Measurements from ENCODE around the gene CENPQ.
A peak's percentile ranks its signal among the peaks of the same experiment; 100 is the strongest.
"Not testable (repeated sequence)": the region's sequence is repeated elsewhere in the genome, so short reads cannot be mapped to it uniquely, and the experiment has no call there.

Gene CENPQ

GRCh38 chr6:49462927-49463611, at the start of gene CENPQ, which contains the start of gene MMUT:
CENPQ (plus strand) TSS chr6:49463370; CDS start chr6:49470177, 6,807 bp downstream.
MMUT (minus strand) TSS chr6:49463253; CDS start chr6:49459466, 3,787 bp downstream.
- peak; percentile 95 for DNase-seq

GRCh38 chr6:49415358-49415757, 47.8 kb upstream of the CENPQ start:
- no peak for DNase-seq

- no peak for DNase-seq
Measured at GRCh38 chr6:49416195-49416594, 47.0 kb upstream of the CENPQ start.

- no peak for DNase-seq
Measured at GRCh38 chr6:49423817-49424216, 39.4 kb upstream of the CENPQ start.

GRCh38 chr6:49430187-49430586, 33.0 kb upstream of the CENPQ start:
- DNase-seq = no peak

- DNase-seq = no peak
Measured at GRCh38 chr6:49430866-49431265, 32.3 kb upstream of the CENPQ start.

GRCh38 chr6:49453221-49453620, 9.9 kb upstream of the CENPQ start:
- DNase-seq = peak; percentile 8

- no peak for DNase-seq
Measured at GRCh38 chr6:49454787-49455709, 8.1 kb upstream of the CENPQ start.

GRCh38 chr6:49457771-49458170, 5.4 kb upstream of the CENPQ start:
- no peak for DNase-seq

- peak; percentile 2 for DNase-seq
Measured at GRCh38 chr6:49462071-49462470, 1.1 kb upstream of the CENPQ start.

GRCh38 chr6:49462599-49462926, 607 bp upstream of the CENPQ start:
- no peak for DNase-seq

GRCh38 chr6:49463612-49463967, 420 bp downstream of the CENPQ start:
- DNase-seq = peak; percentile 2

GRCh38 chr6:49464691-49465090, 1.5 kb downstream of the CENPQ start:
- DNase-seq = no peak

GRCh38 chr6:49468042-49468441, 4.9 kb downstream of the CENPQ start:
- DNase-seq = no peak

GRCh38 chr6:49476564-49476963, 13.4 kb downstream of the CENPQ start:
- DNase-seq = not testable (repeated sequence)

- no peak for DNase-seq
Measured at GRCh38 chr6:49479308-49479970, 16.3 kb downstream of the CENPQ start.

- not testable (repeated sequence) for DNase-seq
Measured at GRCh38 chr6:49481846-49482245, 18.7 kb downstream of the CENPQ start.

- not testable (repeated sequence) for DNase-seq
Measured at GRCh38 chr6:49483380-49483779, 20.2 kb downstream of the CENPQ start.

GRCh38 chr6:49490633-49491032, 27.5 kb downstream of the CENPQ start:
- DNase-seq = no peak

GRCh38 chr6:49497304-49497703, 34.1 kb downstream of the CENPQ start:
- no peak for DNase-seq

GRCh38 chr6:49499126-49499525, 36.0 kb downstream of the CENPQ start:
- no peak for DNase-seq

GRCh38 chr6:49499623-49500022, 36.5 kb downstream of the CENPQ start, which contains the start of gene GLYATL3:
GLYATL3 (plus strand) TSS chr6:49499923; CDS start chr6:49511991, 12,068 bp downstream.
- no peak for DNase-seq

- no peak for DNase-seq
Measured at GRCh38 chr6:49504666-49505065, 41.5 kb downstream of the CENPQ start.

Data from suppressor macrophage treated with lipopolysaccharide for 4 hours (primary cell).